ENCODE data around the gene CTNNAL1. TPM values are rescaled to one million over a fixed set of nuclear protein-coding genes. Genes with fewer than 3 reads are reported as not detected.
"Not testable (repeated sequence)": the region's sequence is repeated elsewhere in the genome, so short reads cannot be mapped to it uniquely, and the experiment has no call there.

The CTNNAL1 gene
- total and polyA plus RNA-seq, 2 donors, result 28.3 to 61.3 TPM

DNA sequence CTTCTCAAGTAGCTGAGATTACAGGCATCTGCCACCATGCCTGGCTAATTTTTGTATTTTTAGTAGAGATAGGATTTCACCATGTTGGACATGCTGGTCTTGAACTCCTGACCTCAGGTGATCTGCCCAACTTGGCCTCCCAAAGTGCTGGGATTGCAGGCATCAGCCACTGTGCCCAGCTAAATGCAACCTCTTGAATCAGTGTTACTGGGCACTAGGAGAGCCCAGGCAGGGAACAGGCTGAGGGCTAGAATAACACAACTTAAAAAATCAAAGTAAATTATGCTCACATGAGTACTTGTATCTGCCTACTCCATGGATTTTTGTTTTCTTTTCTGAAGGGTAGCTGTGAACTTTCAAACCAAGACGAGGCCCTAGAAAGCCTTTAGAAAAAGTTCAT lies 92.9 kb downstream of the CTNNAL1 start:
- not testable (repeated sequence) for H3K27ac ChIP-seq (ENCODE audit: low read depth); H3K4me1 ChIP-seq (ENCODE audit: insufficient read depth); DNase-seq (ENCODE audit: extremely low spot score); H3K4me3 ChIP-seq (ENCODE audit: low read depth, low read length); H3K36me3 ChIP-seq (ENCODE audit: insufficient read depth)
- WGBS, result 95% methylated on average over 1 of the region's 1 CpG

DNA sequence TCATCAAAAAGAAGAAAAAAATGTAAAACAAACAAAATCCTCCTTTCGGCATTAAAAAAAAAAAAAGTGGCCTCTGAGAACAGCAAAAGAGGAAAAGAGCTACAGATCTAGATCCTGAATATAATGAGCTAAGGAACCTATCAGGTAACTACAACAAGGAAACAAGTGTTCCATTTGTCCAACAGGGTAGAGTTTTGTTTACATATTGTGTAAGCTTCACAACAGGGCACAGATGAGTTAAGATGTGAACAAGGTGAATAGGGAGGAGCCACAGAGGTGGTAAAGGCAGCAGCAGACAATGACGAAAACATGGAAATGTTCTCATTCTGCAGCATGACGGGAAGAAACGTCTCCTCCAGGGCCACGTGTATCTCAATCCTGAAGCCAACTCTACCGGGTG lies 93.8 kb downstream of the CTNNAL1 start:
- Histone ChIP-seq H3K27ac (ENCODE audit: low read depth) (no peak overlapping the region), H3K4me1 (ENCODE audit: insufficient read depth) (no peaks in the 10 kb centered on the region), H3K36me3 (ENCODE audit: insufficient read depth) (peaks cover 8% of the 10 kb centered on the region), H3K4me3 (ENCODE audit: low read depth, low read length) (no peak overlapping the region)
- WGBS, result 87% methylated on average over 6 of the region's 6 CpGs
- no peak for DNase-seq (ENCODE audit: extremely low spot score)

DNA sequence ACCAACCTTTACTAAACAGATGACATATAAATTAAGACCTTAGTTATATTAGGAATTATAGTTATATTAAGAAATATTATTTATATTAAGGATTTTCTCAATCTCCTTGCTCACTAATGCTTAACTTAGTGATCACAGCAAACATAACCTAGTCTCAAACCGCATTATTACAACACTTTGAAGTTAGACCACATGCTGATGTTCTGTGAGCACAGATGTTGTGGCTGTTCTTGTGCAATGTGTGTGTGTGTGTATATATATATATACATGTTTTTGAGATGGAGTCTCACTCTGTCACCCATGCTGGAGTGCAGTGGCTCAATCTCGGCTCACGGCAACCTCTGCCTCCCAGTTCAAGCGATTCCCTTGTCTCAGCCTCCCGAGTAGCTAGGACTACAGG lies 99.9 kb downstream of the CTNNAL1 start:
- Histone ChIP-seq H3K4me1 (ENCODE audit: insufficient read depth) (no peaks in the 10 kb centered on the region), H3K4me3 (ENCODE audit: low read depth, low read length) (no peak overlapping the region), H3K36me3 (ENCODE audit: insufficient read depth) (peaks cover 11% of the 10 kb centered on the region), H3K27ac (ENCODE audit: low read depth) (no peak overlapping the region)
- no peak for DNase-seq (ENCODE audit: extremely low spot score)
- 94% methylated on average over 5 of the region's 5 CpGs for WGBS

DNA sequence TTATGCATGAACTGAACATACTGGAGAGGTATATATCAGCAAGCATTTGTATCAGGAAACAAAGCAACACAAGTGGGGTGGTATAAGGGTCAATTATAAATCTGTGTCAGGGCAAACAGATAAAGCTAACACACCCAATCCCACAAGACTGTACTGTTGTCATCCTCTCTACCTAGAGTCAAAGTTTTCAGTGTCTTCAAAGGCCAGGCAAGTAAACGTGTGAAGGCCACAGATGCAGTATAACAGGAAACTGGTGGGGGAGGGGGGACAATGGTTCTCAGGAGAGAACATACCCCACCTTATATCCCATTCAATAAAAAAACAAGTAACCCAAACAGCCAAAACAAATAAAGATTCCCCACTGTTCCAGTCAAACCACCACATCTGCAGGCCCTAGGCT lies 101.5 kb downstream of the CTNNAL1 start:
- Histone ChIP-seq H3K4me3 (ENCODE audit: low read depth, low read length) (no peak overlapping the region), H3K36me3 (ENCODE audit: insufficient read depth) (peaks cover 11% of the 10 kb centered on the region)
- WGBS, result 35% methylated on average over 1 of the region's 1 CpG

DNA sequence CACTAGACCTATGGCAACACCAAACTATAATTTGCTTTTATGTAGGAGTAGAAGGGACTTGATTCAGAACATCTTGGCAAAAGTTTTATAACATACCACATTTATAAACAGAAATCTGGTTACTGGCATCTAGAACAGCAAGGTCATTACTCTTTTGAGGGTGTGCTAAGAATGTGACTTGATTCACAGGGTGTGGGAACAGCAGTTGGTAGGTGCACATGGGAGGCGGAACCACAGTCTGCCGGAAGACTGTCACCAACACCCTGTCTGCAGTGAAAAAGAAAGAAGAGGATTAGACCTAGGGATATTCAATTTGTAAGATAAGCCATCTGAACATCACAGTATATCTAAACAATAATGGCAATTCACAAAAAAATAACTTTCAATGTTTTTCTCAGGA lies 102.4 kb downstream of the CTNNAL1 start:
- no peak overlapping the region for H3K27ac ChIP-seq (ENCODE audit: low read depth)
- 95% methylated on average over 2 of the region's 2 CpGs for WGBS
- no peak for DNase-seq (ENCODE audit: extremely low spot score)
- peaks cover 11% of the 10 kb centered on the region for H3K36me3 ChIP-seq (ENCODE audit: insufficient read depth)
- H3K4me3 ChIP-seq (ENCODE audit: low read depth, low read length), result no peak overlapping the region
- H3K4me1 ChIP-seq (ENCODE audit: insufficient read depth), result no peaks in the 10 kb centered on the region

More for the DNA sequence above, 101.5 kb downstream of the CTNNAL1 start:
- DNase-seq (ENCODE audit: extremely low spot score), result no peak
- Histone ChIP-seq H3K4me1 (ENCODE audit: insufficient read depth) (no peaks in the 10 kb centered on the region), H3K27ac (ENCODE audit: low read depth) (no peak overlapping the region)

DNA sequence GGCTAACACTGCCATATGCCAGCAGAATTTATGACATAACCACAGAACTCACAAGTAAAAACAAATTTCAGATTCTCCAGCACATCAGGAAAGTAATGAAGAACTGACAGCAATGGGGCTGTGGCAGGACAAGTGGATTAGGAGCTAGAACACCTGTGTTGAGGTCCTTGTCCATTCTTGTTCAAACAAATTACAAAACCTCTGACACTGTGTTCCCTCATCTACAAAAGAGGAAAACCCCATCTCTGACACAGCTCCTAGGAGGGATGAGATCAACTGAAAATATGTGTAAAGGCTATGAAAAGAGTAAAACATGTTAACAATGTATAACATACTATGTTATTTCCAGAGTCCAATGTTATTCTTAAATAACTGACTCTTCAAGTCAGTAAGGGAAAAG lies 102.9 kb downstream of the CTNNAL1 start:
- H3K36me3 ChIP-seq (ENCODE audit: insufficient read depth), result peaks cover 11% of the 10 kb centered on the region
- no peak overlapping the region for H3K27ac ChIP-seq (ENCODE audit: low read depth)
- DNase-seq (ENCODE audit: extremely low spot score), result no peak
- H3K4me1 ChIP-seq (ENCODE audit: insufficient read depth), result no peaks in the 10 kb centered on the region
- no peak overlapping the region for H3K4me3 ChIP-seq (ENCODE audit: low read depth, low read length)

DNA sequence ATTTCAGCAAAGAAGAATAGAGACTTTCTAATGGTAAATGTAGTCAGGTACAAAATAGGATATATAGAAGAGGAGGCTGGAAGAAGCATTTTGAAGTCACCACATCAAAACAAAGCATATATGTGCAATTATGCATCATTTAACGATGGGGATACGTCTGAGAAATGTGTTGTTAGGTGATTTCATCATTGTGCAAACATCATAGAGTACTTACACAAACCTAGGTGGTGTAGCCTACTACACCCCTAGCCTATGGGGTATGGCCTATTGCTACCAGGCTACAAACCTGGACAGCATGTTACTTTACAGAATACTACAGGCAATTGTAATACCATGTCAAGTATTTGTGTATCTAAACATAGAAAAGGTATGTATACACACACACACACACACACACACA lies 107.8 kb downstream of the CTNNAL1 start:
- Histone ChIP-seq H3K4me3 (ENCODE audit: low read depth, low read length) (no peak overlapping the region), H3K4me1 (ENCODE audit: insufficient read depth) (no peaks in the 10 kb centered on the region), H3K36me3 (ENCODE audit: insufficient read depth) (peaks cover 4% of the 10 kb centered on the region), H3K27ac (ENCODE audit: low read depth) (no peak overlapping the region)
- WGBS, result 86% methylated on average over 2 of the region's 2 CpGs
- DNase-seq (ENCODE audit: extremely low spot score), result no peak

DNA sequence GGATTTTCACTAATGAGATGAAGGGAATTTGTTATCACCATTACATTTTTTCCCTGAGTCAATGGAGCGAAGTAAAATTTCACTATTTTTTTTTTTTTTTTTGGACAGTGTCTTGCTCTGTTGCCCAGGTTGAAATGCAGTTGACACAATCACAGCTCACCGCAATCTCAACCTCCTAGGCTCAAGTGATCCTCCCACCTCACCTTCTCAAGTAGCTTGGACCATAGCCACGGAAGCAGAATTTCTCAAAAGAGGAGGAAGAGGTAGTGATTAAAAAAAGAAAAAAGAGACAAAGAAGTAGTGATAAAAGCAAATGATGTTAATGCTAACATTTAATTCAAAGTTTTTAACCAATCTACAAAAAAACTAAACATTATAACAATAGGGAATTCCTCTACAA lies 109.1 kb downstream of the CTNNAL1 start:
- peaks cover 8% of the 10 kb centered on the region for H3K36me3 ChIP-seq (ENCODE audit: insufficient read depth)
- WGBS, result 92% methylated on average over 3 of the region's 3 CpGs
- H3K27ac ChIP-seq (ENCODE audit: low read depth), result no peak overlapping the region
- DNase-seq (ENCODE audit: extremely low spot score), result no peak
- no peaks in the 10 kb centered on the region for H3K4me1 ChIP-seq (ENCODE audit: insufficient read depth)
- H3K4me3 ChIP-seq (ENCODE audit: low read depth, low read length), result no peak overlapping the region

DNA sequence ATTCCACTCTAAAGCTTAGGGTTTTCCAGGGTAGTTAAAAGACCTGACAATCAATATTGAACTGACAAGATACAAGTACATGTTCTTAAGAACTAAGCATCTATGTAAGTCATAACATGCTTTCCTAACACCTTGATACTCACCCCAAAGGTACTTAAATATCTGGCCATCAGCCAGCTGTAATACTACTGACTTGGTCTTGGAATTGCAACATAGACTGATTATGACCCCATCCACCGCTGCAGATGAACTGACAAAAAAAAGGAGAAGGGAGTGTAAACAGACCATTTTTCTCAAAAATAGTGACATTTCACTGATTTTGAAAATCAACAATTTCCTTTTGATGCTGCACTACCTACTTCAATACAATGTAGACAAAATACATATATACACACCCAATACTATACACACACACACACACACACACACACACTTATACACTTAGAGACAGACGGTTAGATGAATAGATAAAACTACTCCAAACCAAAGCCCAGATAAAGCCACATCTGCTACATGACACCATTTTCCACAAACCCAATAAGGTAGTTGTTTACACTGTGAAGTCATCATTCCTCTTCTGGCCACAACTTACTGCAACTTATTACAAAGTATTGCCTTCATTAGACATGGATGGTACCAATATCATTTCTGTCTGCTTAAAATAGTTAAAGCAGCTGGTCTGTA lies 109.7 kb downstream of the CTNNAL1 start:
- H3K27ac ChIP-seq (ENCODE audit: low read depth), result no peak overlapping the region
- H3K4me3 ChIP-seq (ENCODE audit: low read depth, low read length), result no peak overlapping the region
- 76% methylated on average over 2 of the region's 2 CpGs for whole genome bisulfite sequencing
- no peaks in the 10 kb centered on the region for H3K4me1 ChIP-seq (ENCODE audit: insufficient read depth)
- H3K36me3 ChIP-seq (ENCODE audit: insufficient read depth), result peaks cover 8% of the 10 kb centered on the region
- DNase-seq (ENCODE audit: extremely low spot score), result no peak

DNA sequence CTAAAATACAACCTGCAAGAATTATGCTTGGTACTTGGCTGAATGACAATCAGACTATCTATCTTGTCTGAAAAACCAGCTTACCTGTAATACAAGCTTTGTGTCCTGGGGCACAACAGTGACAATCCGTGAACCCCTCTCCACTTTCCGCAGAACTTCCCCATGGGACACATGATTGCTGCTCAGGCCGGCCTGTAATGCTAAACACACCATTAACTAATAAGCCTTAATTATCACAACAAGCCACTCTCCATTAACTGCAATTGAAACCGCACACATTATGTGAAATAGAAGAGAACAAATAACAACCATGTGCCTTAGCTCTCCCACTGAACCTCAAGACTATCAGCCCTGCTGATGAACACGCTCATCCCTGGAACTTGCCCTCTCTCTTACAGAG lies 113.1 kb downstream of the CTNNAL1 start:
- Histone ChIP-seq H3K4me1 (ENCODE audit: insufficient read depth) (no peaks in the 10 kb centered on the region), H3K36me3 (ENCODE audit: insufficient read depth) (peaks cover 12% of the 10 kb centered on the region), H3K27ac (ENCODE audit: low read depth) (no peak overlapping the region), H3K4me3 (ENCODE audit: low read depth, low read length) (no peak overlapping the region)
- DNase-seq (ENCODE audit: extremely low spot score), result no peak
- WGBS, result 94% methylated on average over 5 of the region's 5 CpGs

DNA sequence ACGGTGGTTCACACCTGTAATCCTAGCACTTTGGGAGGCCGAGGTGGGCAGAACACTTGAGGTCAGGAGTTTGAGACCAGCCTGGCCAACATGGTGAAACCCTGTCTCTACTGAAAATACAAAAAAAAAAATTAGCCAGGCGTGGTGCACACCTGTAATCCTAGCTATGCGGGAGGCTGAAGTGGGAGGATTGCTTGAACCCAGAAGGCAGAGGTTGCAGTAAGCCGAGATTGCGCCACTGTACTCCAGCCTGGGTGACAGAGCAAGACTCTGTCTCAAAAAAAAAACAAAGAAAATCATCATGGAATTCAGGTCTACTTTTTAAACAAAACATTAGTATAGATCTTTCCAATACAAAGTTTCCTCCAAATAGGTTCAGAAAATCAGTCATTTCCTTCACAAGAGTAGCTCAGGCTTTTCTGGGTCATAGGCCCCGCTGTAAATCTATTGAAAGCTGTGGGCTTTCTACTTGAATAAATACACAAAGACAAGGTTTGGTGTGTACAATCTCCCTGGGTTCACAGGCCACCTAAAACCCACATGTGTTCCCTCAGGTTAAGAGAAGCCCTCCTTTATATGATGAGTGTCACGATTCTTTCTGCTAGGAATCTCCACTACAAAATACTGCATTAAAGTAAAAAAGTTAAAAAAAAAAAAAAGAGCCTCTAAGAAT lies 114.1 kb downstream of the CTNNAL1 start:
- 96% methylated on average over 8 of the region's 8 CpGs for WGBS
- not testable (repeated sequence) for DNase-seq (ENCODE audit: extremely low spot score); H3K4me3 ChIP-seq (ENCODE audit: low read depth, low read length); H3K27ac ChIP-seq (ENCODE audit: low read depth); H3K4me1 ChIP-seq (ENCODE audit: insufficient read depth)
- H3K36me3 ChIP-seq (ENCODE audit: insufficient read depth), result peaks cover 12% of the 10 kb centered on the region

DNA sequence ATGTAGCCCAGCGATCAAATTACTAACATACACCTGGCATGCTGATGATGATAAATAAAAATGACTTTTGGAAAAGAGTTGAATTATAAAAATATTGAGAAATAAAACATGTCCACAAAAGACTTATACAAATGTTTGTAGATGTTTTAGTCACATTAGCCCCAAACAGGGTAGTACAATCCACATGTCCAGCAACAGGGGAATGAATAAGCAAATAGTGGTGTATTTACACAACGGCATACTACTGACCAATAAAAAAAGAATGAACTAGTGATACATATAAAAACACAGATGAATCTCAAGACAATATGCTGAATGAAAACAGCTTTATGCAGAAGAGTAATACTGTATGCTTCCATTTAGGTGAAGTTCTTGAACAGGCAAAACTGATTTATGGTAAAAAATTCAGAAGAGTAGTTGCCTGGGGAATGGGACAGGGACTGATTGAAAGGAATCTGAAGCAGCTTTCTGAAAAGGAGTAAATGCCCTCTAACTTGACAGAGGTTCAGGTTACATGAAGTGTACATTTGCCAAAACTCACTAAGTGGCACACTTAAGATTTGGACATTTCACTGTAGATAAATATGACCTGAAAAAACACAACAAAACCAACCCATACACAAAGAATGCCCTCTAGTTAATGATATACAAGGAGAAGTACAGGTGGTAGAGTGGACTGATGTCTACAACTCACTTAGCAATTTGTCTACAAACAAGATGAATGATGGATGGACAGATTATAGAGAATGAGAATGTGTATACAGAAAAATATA lies 115.8 kb downstream of the CTNNAL1 start:
- 93% methylated on average over 2 of the region's 2 CpGs for WGBS
- H3K36me3 ChIP-seq (ENCODE audit: insufficient read depth), result peaks cover 12% of the 10 kb centered on the region
- no peak overlapping the region for H3K27ac ChIP-seq (ENCODE audit: low read depth)
- H3K4me3 ChIP-seq (ENCODE audit: low read depth, low read length), result no peak overlapping the region
- DNase-seq (ENCODE audit: extremely low spot score), result no peak
- no peaks in the 10 kb centered on the region for H3K4me1 ChIP-seq (ENCODE audit: insufficient read depth)

DNA sequence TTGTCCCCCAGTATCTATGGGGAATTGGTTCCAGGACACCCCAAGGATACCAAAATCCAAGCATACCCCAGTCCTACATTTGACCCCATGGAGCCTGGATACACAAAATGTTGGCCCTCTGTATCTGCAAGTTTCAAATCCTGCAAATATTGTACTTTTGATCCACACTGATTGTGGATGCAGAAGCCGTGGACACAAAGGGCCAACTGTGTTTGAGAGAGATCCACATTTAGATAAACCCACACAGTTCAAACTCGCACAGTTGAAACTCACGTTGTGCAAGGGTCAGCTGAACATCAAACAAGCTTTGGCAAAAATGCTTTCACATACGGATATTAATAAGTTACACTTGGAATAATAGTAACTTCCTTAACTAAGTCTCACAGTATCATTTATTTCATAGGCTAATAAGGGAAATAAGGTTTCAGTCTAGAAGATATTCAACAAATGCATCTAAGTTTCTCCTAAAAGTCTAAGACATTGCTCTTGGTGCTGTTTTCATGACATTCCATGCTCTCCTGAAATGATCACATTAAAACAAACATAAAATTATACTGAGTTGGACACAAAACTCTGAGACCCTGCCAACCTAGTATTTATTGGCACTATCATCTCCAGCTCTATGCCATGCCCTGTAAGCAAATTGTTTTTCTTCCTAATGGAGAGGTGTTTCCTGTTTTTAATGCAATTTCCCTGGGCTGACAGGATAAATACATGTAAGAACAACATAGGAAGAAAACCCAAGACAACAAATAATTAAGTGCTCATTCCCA lies 118.9 kb downstream of the CTNNAL1 start:
- Histone ChIP-seq H3K4me1 (ENCODE audit: insufficient read depth) (no peaks in the 10 kb centered on the region), H3K4me3 (ENCODE audit: low read depth, low read length) (no peak overlapping the region), H3K36me3 (ENCODE audit: insufficient read depth) (peaks cover 12% of the 10 kb centered on the region), H3K27ac (ENCODE audit: low read depth) (no peak overlapping the region)
- no peak for DNase-seq (ENCODE audit: extremely low spot score)
- WGBS, result 85% methylated on average over 4 of the region's 4 CpGs

Data from urinary bladder (tissue), 4 donors.